GM19239 (cell line): Measurements from ENCODE around the gene TMEM182.

Experiments
- DNase-seq: peaks from one replicate; pipeline ENCODE4 v3.0.0; 2011; ENCODE audit warnings: low spot score; ENCODE audit not compliant: insufficient read length
- FAIRE-seq: peaks from 2 replicates; lab custom pipeline; 2011; peaks lifted over from hg19 to GRCh38; lab: Jason Lieb, UNC

The TMEM182 gene

GRCh38 chr2:102764083-102764482, 2.3 kb downstream of the TMEM182 start:
- DNase-seq, result no peak
- FAIRE-seq, result no peak

GRCh38 chr2:102765061-102765460, 3.2 kb downstream of the TMEM182 start:
- DNase-seq (no peak), FAIRE-seq (no peak)

DNA sequence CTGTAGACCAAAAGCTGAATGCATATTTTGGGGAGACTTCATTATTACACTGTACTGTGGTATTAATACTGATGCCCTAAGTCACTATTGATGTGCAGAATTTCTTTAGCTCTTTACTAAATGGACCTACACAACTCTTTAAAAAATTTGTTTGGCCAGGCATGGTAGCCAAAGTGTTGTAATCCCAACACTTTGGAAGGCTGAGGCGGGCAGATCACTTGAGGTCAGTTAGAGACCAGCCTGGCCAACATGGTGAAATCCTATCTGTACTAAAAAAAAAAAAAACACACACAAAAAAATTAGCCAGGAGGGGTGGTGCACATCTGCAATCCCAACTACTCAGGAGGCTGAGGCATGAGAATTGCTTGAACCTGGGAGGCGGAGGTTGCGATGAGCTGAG, 6.4 kb downstream of the TMEM182 start:
- DNase-seq, result no peak
- no peak for FAIRE-seq

GRCh38 chr2:102768892-102769291, 7.1 kb downstream of the TMEM182 start:
- FAIRE-seq (no peak), DNase-seq (no peak)

DNA sequence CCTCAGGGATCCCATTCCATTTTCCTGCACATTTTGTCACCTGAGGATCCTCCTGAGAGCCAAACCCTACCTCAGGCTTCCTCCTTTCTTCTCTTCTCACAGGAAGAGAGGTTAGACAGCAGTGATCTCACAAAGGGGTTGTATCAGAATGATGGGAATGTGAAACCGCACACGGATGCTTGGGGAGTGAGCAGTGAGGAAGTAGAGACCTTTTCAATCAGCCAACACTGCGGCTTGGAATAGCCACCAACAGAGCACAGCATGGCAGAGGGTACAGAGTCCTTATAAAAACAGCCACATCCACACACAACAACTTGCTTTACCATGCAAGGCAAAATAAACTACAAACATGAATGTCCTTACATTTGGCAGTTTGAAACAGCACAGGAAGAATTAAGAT, 8.7 kb downstream of the TMEM182 start:
- FAIRE-seq, result no peak

DNA sequence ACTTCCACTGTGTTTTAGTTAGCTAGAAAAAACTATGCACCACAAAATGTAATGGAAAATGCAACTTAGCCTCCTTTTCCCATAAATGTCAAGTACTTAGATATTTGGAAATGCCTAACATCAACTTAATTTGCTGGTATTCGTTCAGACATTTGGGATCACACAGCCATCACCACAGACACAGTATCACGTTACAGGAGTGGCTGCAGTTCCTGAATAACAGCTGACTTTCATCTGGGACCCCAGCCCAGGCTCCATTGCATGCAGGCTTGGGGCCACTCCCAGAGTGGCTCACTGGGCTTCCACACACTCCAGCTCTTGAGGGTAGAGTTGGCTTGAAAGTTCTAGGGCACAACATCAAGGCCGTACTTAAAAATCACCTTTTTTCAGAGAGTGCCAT, 9.3 kb downstream of the TMEM182 start:
- DNase-seq, result no peak
- no peak for FAIRE-seq

More for the DNA sequence above, 8.7 kb downstream of the TMEM182 start:
- no peak for DNase-seq

GRCh38 chr2:102772659-102773058, 10.8 kb downstream of the TMEM182 start:
- DNase-seq, result no peak
- FAIRE-seq, result no peak

DNA sequence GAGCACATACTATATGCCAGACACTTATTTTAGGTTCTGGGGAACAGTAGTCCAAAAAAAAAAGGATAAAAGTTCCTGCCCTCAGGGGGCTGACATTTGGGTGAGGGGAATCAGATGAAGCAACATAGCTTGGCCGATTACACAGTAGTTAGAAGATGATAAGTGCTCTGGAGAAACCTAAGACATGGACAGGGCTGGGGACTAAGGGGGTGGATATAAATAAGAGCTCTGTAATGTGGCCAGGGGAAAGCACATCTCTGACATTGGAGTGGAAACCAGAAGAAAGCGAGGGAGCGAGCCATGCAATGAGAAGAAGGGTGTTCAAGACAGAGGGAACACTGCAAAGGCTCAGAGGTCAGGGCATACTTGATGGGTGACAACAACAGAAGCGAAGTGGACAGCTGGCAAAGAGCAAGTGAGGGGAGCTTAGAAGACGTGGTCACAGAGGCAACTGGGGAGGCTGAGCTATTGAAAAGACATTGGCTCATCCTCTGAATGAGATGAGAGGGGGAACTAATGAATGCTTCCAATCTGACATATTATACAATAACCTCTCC, 11.4 kb downstream of the TMEM182 start:
- DNase-seq (no peak), FAIRE-seq (no peak)

DNA sequence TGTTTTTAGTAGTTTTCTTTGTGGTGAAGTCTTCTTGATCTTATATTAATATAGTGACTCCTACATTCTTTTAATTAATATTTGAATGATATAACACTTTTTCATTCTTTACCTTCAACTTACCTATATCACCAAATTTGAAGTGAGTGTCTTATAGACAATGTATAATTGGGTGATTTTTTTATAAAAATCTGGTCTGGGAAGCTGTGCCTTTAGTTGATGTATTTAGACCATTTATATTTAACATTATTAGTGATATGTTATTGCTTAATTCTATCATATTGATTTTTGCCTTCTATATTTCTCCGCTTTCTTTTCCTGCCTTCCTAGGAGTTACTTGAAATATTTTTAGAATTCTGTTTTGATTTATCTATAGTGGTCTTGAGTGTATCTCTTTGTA, 16.4 kb downstream of the TMEM182 start:
- DNase-seq, result no peak
- FAIRE-seq, result no peak

DNA sequence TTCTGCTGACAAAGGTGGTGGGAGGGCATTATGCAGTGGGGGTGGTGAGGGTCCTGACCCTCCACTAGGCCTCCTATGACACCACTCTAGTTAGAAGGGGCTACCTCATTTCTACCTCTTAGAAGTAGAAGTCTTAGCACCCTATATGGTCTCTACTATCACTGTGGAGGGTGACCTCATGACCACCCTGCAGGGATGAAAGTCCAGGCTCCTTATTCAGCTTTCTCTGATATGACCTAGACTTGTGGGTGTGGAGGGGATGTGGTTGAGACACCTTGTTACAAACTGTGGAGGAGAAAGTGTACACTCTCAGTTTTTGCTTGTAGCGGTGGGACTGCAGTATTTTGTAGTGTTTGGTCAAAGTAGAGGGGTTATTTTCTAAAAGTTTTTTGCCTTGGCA, 18.6 kb downstream of the TMEM182 start:
- DNase-seq, result no peak
- no peak for FAIRE-seq

DNA sequence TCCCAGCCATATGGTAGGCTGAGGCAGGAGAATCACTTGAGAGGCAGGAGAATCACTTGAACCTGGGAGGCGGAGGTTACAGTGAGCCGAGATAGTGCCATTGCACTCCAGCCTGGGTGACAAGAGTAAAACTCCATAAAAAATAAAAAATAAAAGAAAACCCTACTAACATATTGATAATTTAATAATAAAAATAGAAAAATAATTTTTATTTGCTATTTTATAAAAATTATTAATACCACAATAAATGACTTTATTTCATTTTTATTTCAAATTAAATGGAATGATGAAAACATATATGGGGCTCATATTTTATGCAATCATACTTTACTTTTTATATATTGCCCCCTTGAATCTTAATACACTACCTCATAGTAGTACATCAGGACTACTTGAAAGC, 20.4 kb downstream of the TMEM182 start:
- FAIRE-seq, result no peak
- no peak for DNase-seq

DNA sequence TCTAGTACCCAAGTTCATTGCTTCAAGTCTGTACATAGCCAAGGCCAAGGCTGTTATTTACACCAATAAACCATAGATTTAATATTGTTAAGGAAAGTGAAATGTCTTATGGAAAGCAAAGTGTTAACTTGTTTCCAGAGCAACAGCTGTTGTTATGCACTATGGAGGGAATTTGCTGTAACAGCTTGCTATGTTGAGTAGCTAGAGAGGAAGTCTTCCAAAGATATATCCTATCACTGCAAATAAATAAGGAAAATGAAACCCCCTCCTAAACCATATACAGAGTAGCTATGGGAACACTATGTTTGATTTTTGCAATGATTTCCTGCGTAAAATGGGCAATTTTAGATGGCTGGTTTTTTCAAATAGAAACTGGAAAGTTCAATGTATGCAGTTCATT, 21.1 kb downstream of the TMEM182 start:
- no peak for DNase-seq

DNA sequence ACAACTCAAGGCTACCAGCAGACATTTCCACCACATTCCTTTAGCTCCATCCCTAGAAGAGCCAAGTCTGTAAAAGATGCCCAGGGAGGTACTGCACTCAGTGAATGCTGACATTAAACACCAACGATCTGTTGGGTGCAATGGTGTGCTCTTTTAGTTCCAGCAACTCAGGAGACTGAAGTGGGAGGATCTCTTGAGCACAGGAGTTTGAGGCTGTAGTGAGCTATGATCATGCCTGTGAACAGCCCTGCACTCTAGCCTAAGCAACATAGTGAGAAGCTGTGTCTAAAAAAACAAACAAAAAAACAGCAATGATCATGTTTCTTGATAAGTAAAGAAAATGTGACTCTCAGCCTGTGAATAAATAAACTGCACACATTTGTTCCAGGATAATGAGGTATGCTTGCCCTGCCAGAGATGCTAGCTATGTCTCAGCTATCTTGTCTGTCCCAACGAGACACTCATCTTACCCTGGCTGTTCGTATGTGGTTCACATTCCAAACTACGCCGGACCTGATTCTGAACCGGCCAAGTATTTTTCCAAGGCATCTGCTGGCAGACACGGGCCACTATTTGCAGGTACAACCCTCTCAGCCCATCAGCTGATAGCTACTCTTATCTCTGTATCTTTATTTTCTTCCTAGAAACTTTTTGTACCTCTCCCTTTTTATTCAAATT, 21.8 kb downstream of the TMEM182 start:
- DNase-seq (no peak), FAIRE-seq (no peak)

More for the DNA sequence above, 21.1 kb downstream of the TMEM182 start:
- FAIRE-seq, result no peak

DNA sequence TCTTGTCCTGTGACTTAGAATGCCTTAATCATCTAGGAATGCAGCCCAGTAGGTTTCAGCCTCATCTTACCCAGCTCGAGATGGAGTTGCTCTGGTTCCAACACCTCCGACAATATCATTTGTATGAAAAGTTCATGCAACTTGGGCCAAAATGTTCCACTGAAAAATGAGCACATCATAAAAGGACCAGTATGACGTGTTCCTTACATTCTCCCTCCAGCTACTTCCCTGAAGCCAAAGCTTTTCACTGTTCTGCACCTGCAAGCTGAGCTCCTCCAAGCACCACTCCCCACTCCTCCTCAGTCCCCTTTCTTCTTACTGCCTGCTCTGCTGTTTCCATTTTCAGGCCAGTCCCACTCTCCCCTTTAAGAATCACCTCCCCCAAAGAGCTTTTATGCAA, 23.1 kb downstream of the TMEM182 start:
- no peak for DNase-seq
- no peak for FAIRE-seq

- FAIRE-seq, result no peak
- no peak for DNase-seq
Measured at GRCh38 chr2:102788216-102788884, 26.5 kb downstream of the TMEM182 start.

GRCh38 chr2:102788885-102789260, 27.0 kb downstream of the TMEM182 start:
- FAIRE-seq (no peak), DNase-seq (no peak)

GRCh38 chr2:102789349-102790090, 27.7 kb downstream of the TMEM182 start:
- FAIRE-seq (no peak), DNase-seq (no peak)

- DNase-seq (no peak), FAIRE-seq (no peak)
Measured at GRCh38 chr2:102790091-102790455, 28.2 kb downstream of the TMEM182 start.

GRCh38 chr2:102792568-102793208, 30.9 kb downstream of the TMEM182 start:
- FAIRE-seq (no peak), DNase-seq (no peak)

- no peak for FAIRE-seq
- DNase-seq, result no peak
Measured at GRCh38 chr2:102795641-102796040, 33.8 kb downstream of the TMEM182 start.

- FAIRE-seq (no peak), DNase-seq (no peak)
Measured at GRCh38 chr2:102796337-102796736, 34.5 kb downstream of the TMEM182 start.
